GM19467 (cell line): ENCODE data around the gene HSPB7.
"Not testable (repeated sequence)": the region's sequence is repeated elsewhere in the genome, so short reads cannot be mapped to it uniquely, and the experiment has no call there.

Experiments
- ATAC-seq: cut with Tn5 transposase; IDR thresholded peaks from one replicate; pipeline ENCODE4 v1.9.1; 2021; ENCODE audit warnings: mild to moderate bottlenecking, moderate library complexity; ENCODE audit not compliant: unreplicated experiment

The HSPB7 gene

DNA sequence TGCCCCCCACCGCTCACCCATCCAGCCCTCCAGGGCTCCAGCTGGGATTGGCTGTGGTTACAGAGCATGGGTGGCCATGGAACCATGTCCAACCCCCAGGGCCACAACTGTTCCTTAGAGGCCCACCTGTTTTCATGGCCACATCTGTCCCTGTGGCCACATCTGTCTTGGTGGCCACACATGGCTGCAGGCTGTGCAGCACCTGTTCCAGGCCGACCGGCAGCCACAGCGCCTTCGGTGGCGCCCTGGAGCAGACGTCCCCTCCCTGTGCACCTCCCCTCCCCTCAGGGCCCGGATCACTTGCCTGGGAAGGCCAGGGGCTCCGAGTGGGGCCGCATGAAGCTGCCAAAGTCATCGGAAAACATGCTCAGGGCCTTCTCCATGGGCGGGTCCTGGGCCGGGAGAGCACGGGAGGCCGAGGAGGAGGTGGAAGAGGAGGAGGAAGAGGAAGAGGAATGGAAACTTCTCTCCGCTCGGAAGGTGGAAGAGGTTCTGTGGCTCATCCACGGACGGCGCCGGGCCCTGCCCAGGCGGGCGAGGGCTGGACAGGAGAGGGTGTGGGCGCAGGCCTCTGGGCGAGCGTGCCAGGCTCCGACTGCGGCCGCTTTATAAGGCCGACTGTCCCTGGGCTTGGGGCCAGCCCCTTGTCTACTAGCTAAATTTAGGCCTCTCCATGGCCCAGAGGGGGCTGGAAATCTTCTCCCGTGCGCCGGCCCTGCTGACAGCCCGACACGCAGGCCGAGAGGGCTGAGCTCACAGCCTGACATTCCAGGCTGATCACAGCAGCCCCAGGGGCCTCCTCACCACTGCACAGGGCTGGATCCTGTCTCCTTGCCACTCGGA is at the start of gene HSPB7:
HSPB7 (minus strand) TSS at position 583 of the 843 bp plus-strand sequence; CDS start at position 503, 80 bp downstream.
- ATAC-seq, result no peak

DNA sequence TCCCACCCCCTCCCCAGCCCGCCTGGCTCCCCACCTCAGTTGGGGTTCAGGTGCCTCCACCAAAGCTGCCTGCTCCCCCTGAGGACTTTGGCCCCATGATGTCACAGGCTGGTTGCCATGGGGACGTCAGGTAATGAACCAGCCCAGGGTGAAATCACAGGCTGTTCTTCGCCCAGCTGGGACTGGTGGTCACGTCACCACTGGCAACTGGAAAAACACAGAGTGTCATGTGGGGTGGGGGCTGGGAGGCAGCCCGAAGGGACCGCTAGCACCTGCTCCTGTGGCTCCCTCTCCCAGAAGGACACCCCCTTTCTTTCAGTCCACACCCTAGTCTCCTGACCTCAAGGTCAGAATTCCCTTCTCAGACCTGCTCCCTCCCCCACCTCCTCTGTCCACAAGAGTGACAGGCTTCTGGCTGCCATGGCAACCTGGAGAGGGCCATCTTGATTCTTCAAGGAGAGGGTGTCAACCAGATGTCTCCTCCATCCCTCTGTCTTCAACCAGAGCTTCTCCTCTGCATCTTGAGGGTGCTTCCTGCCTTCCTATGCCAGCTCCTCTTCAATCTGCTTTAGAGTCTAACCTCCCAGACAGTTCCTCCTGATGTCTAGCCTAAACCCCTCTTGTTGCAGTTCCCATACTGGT is 49.4 kb upstream of the HSPB7 start:
- no peak for ATAC-seq

DNA sequence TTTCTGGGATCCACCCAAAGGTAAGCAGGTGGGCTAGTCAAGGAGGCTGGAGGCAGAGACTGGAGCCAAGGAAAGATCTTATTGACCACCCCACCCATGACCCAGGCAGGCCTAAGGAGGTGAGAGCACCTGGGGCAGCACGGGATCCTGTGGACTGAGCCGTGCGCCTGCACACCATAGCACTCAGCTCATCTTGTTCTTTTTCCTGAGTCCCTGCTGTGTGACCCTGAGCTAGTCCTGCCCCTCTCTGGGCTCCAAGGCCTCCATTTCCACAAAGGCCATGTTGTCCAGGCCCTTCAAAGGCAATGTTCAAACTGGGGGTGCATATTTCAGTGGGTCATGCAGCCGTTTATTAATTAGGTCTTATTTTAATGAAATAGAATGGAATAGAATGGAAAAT is 48.4 kb upstream of the HSPB7 start:
- no peak for ATAC-seq

DNA sequence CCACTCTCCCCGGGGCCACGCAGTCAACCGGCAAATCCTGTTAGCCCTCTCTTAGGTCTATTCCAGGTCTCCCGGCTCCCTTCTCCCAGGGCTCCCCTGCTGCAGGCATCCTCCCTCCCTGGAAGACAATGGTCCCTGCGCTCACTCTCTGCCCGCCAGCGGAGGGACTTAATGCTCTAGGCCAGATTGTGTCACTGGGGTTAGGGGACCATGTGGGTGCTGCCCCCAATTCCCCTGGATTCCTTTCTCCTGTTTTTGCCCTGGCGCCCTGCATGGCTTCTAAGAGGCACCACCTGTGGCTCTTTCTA is 47.4 kb upstream of the HSPB7 start:
- no peak for ATAC-seq

DNA sequence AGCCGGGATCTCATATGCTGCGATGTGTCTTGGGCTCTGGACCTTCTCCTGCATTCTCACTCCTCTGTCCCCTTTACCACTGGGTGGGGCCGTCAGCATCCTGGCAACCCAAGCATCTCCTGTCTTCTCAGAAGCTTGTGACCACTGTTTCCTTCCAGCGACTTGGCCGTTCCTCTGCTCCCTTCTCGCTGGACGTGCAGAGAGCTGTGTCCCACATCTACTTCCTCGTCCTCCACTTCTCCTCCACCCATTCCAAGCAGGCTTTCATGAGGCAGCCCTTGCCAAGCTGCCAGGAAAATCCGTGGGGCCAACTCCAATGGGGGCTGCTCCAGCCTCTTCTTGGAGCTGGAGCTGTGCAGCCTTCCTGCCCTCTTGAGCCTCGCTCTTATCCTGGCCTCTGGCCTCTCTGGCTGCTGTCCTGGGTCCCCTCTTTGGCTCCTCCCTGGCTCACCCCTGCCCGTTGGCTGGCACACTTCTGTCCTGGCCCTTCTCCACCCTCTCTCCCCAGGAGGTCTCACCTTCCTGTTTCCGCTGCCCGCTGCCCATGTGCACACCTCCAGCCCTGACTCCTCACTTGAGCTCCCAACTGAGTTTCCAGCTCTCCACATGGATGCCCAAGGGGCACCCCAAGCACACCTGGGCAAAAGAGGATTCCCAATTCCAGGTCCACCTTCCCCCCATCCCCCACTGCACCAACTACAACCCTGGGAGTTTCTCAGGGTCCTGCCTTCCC is 46.9 kb upstream of the HSPB7 start:
- no peak for ATAC-seq

DNA sequence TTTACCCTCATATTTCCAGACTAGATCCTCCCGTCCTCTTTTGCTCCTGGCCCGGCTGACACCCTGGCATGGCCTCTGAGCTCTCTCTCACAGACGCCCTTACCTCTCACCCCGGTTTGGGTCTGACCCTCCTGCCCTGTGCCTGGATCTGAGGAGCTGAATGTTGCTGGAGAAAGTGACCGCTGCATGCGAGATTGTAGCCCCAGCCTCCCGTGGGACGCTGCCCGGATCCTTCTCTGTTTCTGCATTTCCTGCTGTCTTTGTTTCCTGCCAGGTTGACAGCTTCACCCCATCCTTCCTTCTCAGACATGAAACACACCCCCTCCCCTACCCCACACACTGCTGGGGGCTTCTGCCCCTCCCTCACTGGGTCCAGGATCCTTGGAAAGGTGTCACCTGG is 46.1 kb upstream of the HSPB7 start:
- no peak for ATAC-seq

DNA sequence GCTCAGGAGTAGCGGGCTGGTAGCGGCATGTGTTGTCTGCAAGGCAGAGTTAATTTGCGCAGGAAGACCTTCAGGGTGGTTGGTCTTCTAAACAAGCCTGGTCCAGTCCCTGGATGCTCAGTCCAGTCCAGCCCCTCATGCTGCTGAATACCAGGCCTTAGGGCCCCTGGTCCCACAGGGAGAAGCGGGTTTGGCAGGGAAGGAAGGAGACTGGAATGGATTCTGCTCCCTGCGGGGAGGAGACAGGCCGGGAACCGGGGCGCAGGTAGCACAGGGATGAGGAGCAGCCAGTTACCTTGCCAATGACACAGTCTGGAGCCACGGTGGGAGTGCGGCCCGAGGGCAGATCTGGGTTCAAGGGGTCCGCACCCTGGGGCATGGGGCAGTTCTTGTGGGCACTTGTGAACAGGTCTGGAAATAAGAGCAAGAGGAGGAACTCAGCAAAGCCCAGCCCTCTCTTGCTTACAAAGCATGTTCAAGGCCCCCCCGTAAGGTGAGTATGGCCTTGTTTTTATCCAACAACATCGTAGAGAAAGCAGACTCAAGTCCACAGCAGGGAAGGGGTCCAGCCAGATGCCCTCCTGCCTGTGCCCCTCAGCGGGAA is 45.5 kb upstream of the HSPB7 start:
- no peak for ATAC-seq

DNA sequence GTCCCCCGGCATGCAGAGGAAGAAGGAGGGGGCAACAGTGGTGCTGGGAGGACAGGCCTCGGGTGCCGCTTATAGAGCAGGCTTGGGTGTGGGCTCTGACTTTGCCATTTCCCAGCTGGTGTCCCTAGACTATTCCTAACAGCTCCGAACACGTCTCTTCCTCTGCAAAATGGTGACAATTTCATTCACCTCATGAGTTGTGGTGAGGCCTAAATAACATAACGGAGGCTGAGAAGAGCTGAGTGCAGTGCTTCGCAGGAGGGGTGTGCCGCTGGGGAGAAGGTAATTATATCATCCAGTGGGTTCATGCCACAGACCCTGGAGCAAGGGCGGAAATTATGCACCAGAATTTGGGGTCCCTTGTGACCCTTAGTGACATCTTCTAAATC is 44.8 kb upstream of the HSPB7 start:
- not testable (repeated sequence) for ATAC-seq

DNA sequence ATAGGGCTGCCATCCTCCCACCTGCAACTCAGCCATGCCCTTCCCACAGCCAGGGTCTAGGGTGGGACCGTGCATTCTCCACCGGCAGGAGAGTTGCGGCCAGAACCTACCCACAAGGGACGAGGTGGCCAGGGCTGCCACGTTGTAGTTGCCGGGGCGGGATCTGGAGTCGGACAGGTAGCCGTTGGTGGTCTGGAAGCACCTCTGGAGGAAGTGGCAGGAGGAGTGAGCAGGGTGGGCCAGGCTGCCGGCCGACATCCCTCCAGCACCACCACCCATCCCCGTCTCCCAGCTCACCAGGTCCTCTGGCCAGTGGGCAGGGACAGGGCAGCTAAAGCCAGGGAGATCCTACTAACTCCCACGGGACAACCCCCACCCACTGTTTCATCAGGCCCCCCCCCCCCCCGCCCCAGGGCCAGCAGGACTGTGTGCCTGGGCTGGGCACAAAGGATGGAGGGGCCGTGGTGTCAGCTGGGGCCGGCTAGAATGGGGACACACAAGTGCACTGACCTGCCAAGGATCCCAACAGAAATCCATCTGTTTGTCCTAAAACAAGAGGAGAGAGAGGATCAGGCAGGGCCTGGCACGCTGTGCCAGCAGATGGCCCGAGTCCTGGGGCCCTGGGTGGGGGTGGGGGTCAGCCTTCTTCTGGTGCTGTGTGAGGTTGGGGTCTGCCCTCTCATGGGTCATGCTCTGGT is 44.3 kb upstream of the HSPB7 start:
- not testable (repeated sequence) for ATAC-seq

DNA sequence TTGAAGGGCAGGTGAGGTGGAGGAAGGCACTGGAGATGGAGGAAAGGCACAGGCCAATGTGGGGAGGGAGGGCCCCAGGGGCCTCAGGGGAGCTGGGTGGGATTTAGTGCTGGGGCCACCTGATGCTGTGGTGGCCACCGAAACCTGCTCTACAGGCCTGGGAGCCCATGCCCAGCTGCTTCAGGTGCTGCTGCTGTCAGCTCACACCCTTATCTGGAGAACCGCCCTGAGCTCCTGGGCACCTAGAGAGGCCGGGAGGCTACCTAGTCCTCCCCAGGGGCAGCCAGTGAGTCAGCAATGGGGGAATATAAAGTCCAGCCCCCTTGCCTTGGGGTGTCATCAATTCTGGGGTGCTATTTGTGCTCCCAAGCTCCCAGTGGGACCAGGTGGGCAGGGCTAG is 43.4 kb upstream of the HSPB7 start:
- no peak for ATAC-seq

DNA sequence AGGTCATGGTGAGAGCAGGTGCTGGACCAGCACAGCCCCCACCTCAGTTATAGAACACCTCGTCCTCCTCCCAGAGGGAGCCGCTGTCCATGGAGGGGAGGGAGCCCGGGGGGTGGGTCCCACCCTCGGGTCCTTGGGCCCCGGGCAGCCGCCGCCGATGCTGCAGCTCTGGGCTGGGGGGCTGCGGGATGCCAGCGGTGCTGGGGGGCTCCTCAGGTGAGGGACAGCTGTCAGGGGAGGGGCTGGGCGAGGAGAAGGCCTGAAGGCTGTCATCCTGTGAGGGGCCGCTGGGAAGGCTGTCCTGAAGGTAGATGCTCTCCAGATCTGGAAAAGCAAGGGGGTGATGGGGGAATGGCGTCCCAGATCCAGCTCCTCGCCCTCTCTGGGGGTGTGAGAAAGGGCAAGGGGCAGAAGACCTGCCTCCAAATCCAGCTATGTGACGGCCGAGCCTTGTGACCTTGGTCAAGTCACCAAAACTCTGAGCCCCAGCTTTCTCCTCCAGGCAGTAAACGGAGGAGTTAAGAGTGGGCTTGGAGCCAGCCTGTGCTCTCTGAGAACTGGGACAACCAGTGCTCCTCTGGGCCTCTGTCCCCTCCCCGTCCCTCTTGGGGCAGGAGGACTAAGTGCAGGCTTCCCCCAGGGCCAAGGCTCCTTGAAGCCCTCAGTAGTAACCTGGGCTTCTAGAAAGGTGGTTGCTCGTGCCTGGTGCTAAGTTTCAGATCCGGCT is 40.7 kb upstream of the HSPB7 start:
- ATAC-seq, result not testable (repeated sequence)

DNA sequence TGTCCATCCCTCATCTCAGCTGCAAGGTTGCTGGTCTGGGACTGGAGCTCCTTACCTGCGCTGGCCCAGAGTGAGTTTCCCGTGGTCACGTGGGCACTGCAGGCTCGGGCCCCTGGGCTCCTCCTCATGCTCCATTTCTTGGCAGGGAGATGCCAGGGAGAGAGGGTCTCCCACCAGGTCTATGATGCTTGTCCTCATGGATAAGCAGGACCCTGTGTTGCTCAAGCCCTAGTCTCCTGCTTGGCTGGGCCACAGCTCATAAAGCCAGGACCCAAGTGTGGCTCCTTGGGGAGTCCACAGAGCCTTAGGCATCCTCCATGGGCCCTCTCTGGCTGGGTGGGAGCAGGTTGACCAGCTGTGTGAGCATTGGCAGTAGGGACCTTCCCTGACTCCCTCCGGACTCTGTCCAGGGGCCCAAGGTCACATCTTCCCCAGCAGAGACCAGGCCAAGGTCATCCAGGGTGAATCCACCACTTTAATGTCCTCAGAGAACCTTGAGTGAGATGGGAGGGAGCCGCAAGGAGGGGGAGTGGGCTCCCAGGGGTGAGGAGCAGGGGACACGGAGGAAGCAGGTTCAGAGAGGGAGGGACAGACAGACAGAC is 39.6 kb upstream of the HSPB7 start:
- not testable (repeated sequence) for ATAC-seq

DNA sequence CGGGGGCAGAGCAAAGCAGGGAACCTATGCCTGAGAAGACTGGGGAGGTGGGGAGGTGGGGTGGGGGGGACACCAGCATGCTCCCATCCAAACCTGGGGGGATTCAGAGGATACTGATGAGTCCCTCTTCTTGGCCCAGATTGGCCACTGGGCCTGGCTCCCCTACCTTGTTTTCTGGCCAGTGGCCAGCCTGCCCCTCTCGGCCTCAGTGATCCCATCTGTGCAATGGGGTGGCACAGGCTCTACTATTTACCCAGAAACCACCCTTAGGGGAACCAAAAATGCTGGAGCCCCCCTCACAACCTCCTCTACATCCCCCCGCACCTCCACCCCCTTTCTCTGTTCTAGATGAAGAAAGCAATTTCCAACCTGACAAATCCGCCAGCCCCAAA is 38.7 kb upstream of the HSPB7 start:
- ATAC-seq, result not testable (repeated sequence)

DNA sequence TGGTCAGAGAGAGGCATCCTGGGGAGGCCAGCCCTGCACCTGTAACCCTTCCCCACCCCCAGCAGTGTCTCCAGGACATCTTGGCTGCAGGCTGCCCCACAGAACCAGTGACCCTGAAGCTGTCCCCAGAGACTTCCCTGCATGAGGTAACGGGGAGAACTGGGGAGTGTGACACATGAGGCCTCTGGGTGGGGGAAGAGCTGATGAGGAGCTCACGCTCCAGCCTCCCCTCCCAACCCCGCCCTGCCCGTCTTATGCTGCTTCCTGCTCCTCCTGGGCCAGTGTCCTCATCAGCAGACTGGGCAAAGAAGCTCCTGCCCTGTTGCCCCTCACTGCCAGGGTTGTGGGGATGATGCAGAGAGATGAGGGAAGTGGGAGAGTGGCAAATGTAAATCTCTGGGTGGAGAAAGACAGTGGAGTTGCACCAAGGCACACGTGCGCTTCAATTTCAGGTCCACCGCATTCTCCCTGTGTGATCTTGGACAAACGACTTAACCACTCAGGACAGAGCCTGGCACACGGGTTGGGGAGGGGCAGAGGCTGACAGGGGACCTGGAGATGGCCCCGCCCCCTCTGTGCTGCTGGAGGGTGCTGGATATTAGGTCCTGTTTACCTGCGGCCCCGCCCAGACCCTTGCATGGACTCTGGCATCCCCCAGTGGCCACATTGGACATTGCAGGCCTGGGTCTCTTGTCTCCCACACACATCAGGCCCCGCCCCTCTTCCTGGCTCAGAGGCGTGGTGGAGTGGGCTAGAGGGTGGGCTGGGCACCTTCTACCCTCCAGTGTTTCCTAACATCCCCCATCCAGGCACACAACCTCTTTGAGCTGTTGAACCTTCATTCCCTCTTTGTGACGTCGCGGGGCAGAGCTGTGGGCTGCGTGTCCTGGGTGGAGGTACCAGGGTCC is 38.0 kb upstream of the HSPB7 start:
- peak; percentile 73 for ATAC-seq

DNA sequence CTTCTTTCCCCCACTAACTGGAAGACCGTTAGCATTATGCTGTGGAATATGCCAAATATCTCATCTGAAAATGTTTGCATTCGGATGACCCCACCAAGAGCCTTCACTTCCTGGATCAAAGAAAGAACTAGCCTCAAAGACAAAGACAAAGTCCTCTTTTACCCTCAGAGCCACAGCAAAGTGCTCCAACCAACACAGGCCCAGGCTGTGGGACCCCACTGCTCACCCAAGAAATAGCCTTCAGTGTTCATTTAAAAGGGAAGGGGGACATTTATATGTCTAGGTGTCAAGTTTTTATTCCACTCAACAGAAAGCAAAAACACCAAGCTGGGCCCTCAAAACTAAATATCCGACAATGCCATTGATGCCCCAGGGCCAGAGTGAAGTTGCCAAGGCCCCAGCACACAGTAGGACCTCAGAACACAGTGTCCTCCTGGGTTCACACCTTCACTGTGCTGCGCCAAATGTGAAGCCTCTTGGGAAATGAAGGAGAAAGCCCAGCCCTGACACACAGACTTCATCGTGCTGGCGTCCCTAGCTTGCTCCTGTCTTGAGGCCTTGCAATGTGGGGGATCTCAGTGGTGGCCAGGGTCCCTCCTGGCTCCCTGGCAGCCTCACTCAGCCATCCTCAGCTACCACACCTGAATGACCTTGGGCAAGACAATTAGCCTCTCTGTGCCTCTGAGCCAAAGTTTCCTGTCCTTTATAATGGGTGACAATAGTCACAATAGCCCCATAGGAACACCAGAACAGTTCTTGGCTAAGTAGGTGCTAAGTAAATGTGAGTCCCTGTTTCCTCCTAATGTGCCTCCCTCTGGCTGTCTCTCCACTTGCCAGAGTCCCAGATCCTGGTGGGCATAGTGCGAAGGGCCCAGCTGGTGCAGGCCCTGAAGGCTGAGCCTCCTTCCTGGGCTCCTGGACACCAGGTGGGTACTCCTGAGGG is 37.0 kb upstream of the HSPB7 start:
- ATAC-seq, result no peak

DNA sequence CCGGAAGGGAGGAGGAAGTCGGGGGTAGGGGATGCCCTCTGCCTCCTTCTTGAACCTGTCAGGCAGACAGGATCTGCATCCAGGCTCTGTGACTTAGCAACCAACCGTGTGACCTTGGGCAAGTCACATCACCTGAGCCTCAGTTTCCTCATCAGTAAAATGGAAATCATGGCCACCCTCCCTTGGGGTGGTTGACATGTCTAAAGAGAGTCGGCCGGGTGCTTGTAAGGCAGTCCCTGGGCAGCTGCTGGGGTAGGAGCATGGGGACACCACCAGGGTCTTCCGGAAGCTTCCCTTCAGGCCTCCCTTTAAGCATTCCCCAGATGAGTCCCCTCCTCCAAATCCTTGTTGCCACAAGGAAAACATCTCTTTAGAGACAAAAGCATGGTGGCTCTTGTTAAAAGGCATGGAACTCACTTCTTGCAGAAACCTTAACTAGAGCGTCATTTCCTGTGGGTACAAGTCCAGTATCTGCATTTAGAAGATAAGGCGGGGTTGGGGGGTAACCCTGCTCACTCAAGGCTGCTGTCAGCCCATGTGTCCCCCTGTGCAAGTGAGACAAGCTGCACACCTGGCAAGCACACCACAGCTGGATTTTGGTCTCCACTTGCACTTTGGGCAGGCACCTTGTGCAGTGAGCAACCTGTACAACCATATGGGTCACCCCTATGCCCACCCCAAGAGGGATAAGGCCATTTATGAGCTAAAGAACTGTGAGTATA is 36.1 kb upstream of the HSPB7 start:
- ATAC-seq, result no peak

DNA sequence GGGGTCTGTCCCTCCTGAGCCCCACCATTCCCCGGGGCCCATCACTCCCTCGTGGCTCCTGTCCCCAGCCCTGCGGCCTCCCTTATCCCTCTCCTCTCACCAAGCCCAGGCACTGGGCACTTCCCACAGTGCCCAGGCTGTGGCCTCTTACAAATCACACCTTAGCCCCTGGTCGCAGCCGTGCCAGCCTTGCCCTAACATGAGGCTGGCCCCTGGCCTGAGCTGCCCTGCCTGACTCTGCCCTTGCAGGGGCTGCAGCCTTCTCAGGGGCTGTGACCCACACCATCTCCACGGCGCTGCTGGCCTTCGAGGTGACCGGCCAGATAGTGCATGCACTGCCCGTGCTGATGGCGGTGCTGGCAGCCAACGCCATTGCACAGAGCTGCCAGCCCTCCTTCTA is 34.1 kb upstream of the HSPB7 start:
- ATAC-seq, result not testable (repeated sequence)
